IMR-90 (cell line): Measurements from ENCODE around the gene PODXL2. TPM values are rescaled to one million over a fixed set of nuclear protein-coding genes. Genes with fewer than 3 reads are reported as not detected.

Experiments used
- ATAC-seq: fragments of 200-7000 bp; cut with Tn5 transposase; 2 replicates; pipeline ENCODE4 v1.9.1; 2020; ENCODE audit warnings: low read depth, mild to moderate bottlenecking, moderate library complexity
- BruUV-seq: library from RNA; stranded (reverse); fragments of 400-500 nt; replicated peaks from 2 replicates; lab custom pipeline; 2021; lab: Mats Ljungman, UMichigan
- CTCF ChIA-PET: fragments of 300-600 bp; formaldehyde crosslinking; extraction: SDS; loops from one replicate; lab custom pipeline; 2021; ENCODE audit warnings: antibody characterized with exemption; lab: Yijun Ruan, JAX
- POLR2A ChIA-PET: fragments of 300-600 bp; sonication (Branson Sonifier 250); formaldehyde crosslinking; loops from one replicate; lab custom pipeline; 2022; ENCODE audit warnings: antibody characterized with exemption; ENCODE audit not compliant: unreplicated experiment; lab: Charles Lee
- DNase-seq: peaks from one replicate; pipeline ENCODE4 v3.0.0; 2013
- H2AFZ ChIP-seq: replicated peaks from 2 replicates; pipeline ENCODE3; 2013; ENCODE audit warnings: low read length, mild to moderate bottlenecking; ENCODE audit not compliant: poor library complexity
- H2AK5ac ChIP-seq: 2 replicates; pipeline ENCODE4 v1.6.1; 2013; ENCODE audit warnings: low read depth, low read length, inconsistent platforms
- H2AK9ac ChIP-seq: replicated peaks from 2 replicates; pipeline ENCODE3; 2013; ENCODE audit warnings: mild to moderate bottlenecking, low read depth, low read length, moderate library complexity; ENCODE audit not compliant: poor library complexity
- H2BK120ac ChIP-seq: 2 replicates; pipeline ENCODE4 v1.6.1; 2013; ENCODE audit warnings: low read depth, low read length, inconsistent platforms
- H2BK15ac ChIP-seq: 3 replicates; pipeline ENCODE4 v1.6.1; 2013; ENCODE audit warnings: low read depth, low read length, inconsistent platforms
- H2BK20ac ChIP-seq: 2 replicates; pipeline ENCODE4 v1.6.1; 2013; ENCODE audit warnings: low read depth, mild to moderate bottlenecking, inconsistent platforms, low read length, moderate library complexity
- H2BK5ac ChIP-seq: 2 replicates; pipeline ENCODE4 v1.6.1; 2013; ENCODE audit warnings: mild to moderate bottlenecking, low read depth, low read length, inconsistent platforms; ENCODE audit not compliant: poor library complexity, severe bottlenecking
- H3K14ac ChIP-seq: replicated peaks from 2 replicates; pipeline ENCODE4 v1.6.1; 2013; ENCODE audit warnings: low read depth, low read length, inconsistent platforms
- H3K18ac ChIP-seq: 2 replicates; pipeline ENCODE4 v1.6.1; 2013; ENCODE audit warnings: low read depth, low read length, control low read depth
- H3K23ac ChIP-seq: 2 replicates; pipeline ENCODE4 v1.6.1; 2013; ENCODE audit warnings: low read depth, low read length, inconsistent platforms
- H3K27ac ChIP-seq: 2 replicates; pipeline ENCODE4 v1.5.1; 2013; ENCODE audit warnings: mild to moderate bottlenecking, control low read depth, low read length; ENCODE audit not compliant: insufficient read depth
- H3K27me3 ChIP-seq: 2 replicates; pipeline ENCODE4 v1.6.1; 2013; ENCODE audit warnings: low read length; ENCODE audit not compliant: control insufficient read depth, insufficient read depth
- H3K36me3 ChIP-seq: 2 replicates; pipeline ENCODE4 v1.6.1; 2013; ENCODE audit warnings: low read length, mixed read lengths; ENCODE audit not compliant: control insufficient read depth, insufficient read depth
- H3K4ac ChIP-seq: 2 replicates; pipeline ENCODE4 v1.6.1; 2013; ENCODE audit warnings: low read depth, low read length, inconsistent platforms
- H3K4me1 ChIP-seq: 2 replicates; pipeline ENCODE4 v1.6.1; 2013; ENCODE audit warnings: low read length, mixed read lengths; ENCODE audit not compliant: control insufficient read depth, insufficient read depth
- H3K4me2 ChIP-seq: 2 replicates; pipeline ENCODE4 v1.6.1; 2013; ENCODE audit warnings: low read depth, mild to moderate bottlenecking, control low read depth, low read length, moderate library complexity
- H3K4me3 ChIP-seq: 2 replicates; pipeline ENCODE4 v1.5.1; 2013; ENCODE audit warnings: low read depth, mild to moderate bottlenecking, control low read depth, low read length, moderate library complexity; ENCODE audit not compliant: insufficient read depth
- H3K56ac ChIP-seq: 2 replicates; pipeline ENCODE4 v1.6.1; 2013; ENCODE audit warnings: low read length, inconsistent platforms; ENCODE audit not compliant: insufficient read depth; ENCODE audit errors: extremely low read depth
- H3K79me1 ChIP-seq, 2 experiments: 2 replicates each; pipeline ENCODE4 v1.6.1; 2013; ENCODE audit warnings: low read length in 2 of 2, inconsistent platforms in 1 of 2, low read depth in 1 of 2
- H3K9ac ChIP-seq: 2 replicates; pipeline ENCODE4 v1.6.1; 2013; ENCODE audit warnings: low read depth, low read length, control low read depth
- H3K9me1 ChIP-seq: 2 replicates; pipeline ENCODE4 v1.6.1; 2013; ENCODE audit warnings: low read length, inconsistent platforms; ENCODE audit not compliant: insufficient read depth
- H3K9me3 ChIP-seq: 2 replicates; pipeline ENCODE4 v1.6.1; 2013; ENCODE audit warnings: low read length; ENCODE audit not compliant: control insufficient read depth, insufficient read depth
- H4K20me1 ChIP-seq: 2 replicates; pipeline ENCODE4 v1.6.1; 2013; ENCODE audit warnings: low read length, inconsistent platforms; ENCODE audit not compliant: insufficient read depth
- H4K5ac ChIP-seq: 2 replicates; pipeline ENCODE4 v1.6.1; 2013; ENCODE audit warnings: mild to moderate bottlenecking, low read depth, low read length, control low read depth
- H4K8ac ChIP-seq, 2 experiments: 2 replicates each; pipeline ENCODE4 v1.6.1; 2013; ENCODE audit warnings: low read depth in 2 of 2, low read length in 2 of 2, control low read depth in 1 of 2, inconsistent platforms in 1 of 2
- H4K91ac ChIP-seq: 2 replicates; pipeline ENCODE4 v1.6.1; 2013; ENCODE audit warnings: low read depth, low read length, inconsistent platforms; ENCODE audit not compliant: insufficient read depth
- CEBPB ChIP-seq: IDR thresholded peaks from 2 replicates; pipeline ENCODE4 v1.6.1; 2012; ENCODE audit warnings: low read depth, low read length, improper control_type of control experiment
- CHD1 ChIP-seq: IDR thresholded peaks from 2 replicates; pipeline ENCODE4 v1.6.1; 2012; ENCODE audit warnings: low read depth, low read length, improper control_type of control experiment
- MAFK ChIP-seq: IDR thresholded peaks from 2 replicates; pipeline ENCODE4 v1.6.1; 2012; ENCODE audit warnings: low read depth, low read length, improper control_type of control experiment
- MAZ ChIP-seq: IDR thresholded peaks from 2 replicates; pipeline ENCODE4 v1.6.1; 2012; ENCODE audit warnings: low read depth, mild to moderate bottlenecking, low read length, improper control_type of control experiment, moderate library complexity, borderline replicate concordance
- POLR2A ChIP-seq: IDR thresholded peaks from 2 replicates; pipeline ENCODE4 v1.6.1; 2012; ENCODE audit warnings: mild to moderate bottlenecking, low read depth, low read length
- RCOR1 ChIP-seq: IDR thresholded peaks from 2 replicates; pipeline ENCODE4 v1.6.1; 2012; ENCODE audit warnings: mild to moderate bottlenecking, low read length, improper control_type of control experiment; ENCODE audit not compliant: insufficient replicate concordance
- WGBS, 2 experiments: methylation state at CpG; one replicate each; pipeline versions ENCODE4 v1.1.5 to v1.1.7; 2013; ENCODE audit warnings: missing lambda C conversion rate in 2 of 2; ENCODE audit not compliant: insufficient read length in 1 of 2; ENCODE audit errors: extremely low coverage in 2 of 2; 5-methylcytosine and 5-hydroxymethylcytosine counted together
- dilution Hi-C: fragments of 300-500 bp; cut with HindIII; formaldehyde crosslinking; loops from one replicate; pipeline ENCODE4 v1.14.3; 2018; ENCODE audit warnings: low sequenced_read_pairs; ENCODE audit not compliant: unreplicated experiment
- in situ Hi-C: fragments of 300-500 bp; cut with MboI; formaldehyde crosslinking; loops from 3 replicates; pipeline ENCODE4 v1.14.3; 2019; ENCODE audit warnings: low sequenced_read_pairs, inconsistent platforms, mixed read lengths
- intact Hi-C: fragments of 100-400 bp; cut with micrococcal nuclease; formaldehyde crosslinking; loops from 2 replicates; pipeline ENCODE4 v1.10.0; 2022
- polyA plus RNA-seq, 3 experiments: library from polyadenylated mRNA; depleted of rRNA; stranded (reverse); fragments of >200 nt; gene quantifications; 2 replicates each; pipeline ENCODE4 v1.2.3, GENCODE V29; 2012; ENCODE audit warnings: low replicate concordance in 1 of 3
- total RNA-seq: library from RNA; depleted of rRNA; stranded (reverse); fragments of >200 nt; gene quantifications from 2 replicates; pipeline ENCODE4 v1.2.3, GENCODE V29; 2012
- TF ChIP-seq, protein P1 (sequence below): fragments of 150-350 bp; IDR thresholded peaks from 2 replicates; pipeline ENCODE4 v1.6.1; 2016; ENCODE audit warnings: low read depth, mild to moderate bottlenecking, low read length, moderate library complexity, borderline replicate concordance
- TF ChIP-seq, protein P2 (sequence below): conservative IDR thresholded peaks from 2 replicates; pipeline ENCODE4 v1.5.1; 2012; ENCODE audit warnings: mild to moderate bottlenecking, low read depth, low read length, improper control_type of control experiment

The PODXL2 gene
- total and polyA plus RNA-seq, 2 of the 4 experiments (the other 2 are of a cell fraction) = 1.6 to 5.4 TPM

GRCh38 chr3:127622031-127622430 is 7.0 kb upstream of the PODXL2 start:
- Histone ChIP-seq H3K9me1 (no peaks in the 10 kb centered on the region), H4K5ac (no peak overlapping the region), H3K14ac (no peak overlapping the region), H3K4ac (no peak overlapping the region), H4K91ac (no peak overlapping the region), H4K20me1 (no peaks in the 10 kb centered on the region), H3K4me1 (no peaks in the 10 kb centered on the region), H2AK9ac (no peak overlapping the region), H3K4me3 (no peak overlapping the region), H4K8ac (no peak overlapping the region), H2BK15ac (no peak overlapping the region), H3K36me3 (peaks cover 26% of the 10 kb centered on the region), H3K56ac (no peak overlapping the region), H3K4me2 (no peak overlapping the region), H3K18ac (no peak overlapping the region), H3K79me1 (no peaks in the 10 kb centered on the region), H2BK20ac (no peak overlapping the region), H2BK120ac (no peak overlapping the region), H3K9me3 (no peaks in the 10 kb centered on the region), H2AFZ (no peak overlapping the region), H3K9ac (no peak overlapping the region), H2AK5ac (no peak overlapping the region), H3K27me3 (peaks cover 4% of the 10 kb centered on the region), H3K23ac (no peak overlapping the region), H2BK5ac (no peak overlapping the region), H3K27ac (no peak overlapping the region)
- CTCF ChIA-PET = interaction anchor here (1.3 kb wide), 1 partner anchor 47 kb away, joined by 3 read pairs; no protein-coding TSS in a partner anchor
- DNase-seq (no peak), ATAC-seq (no peak)
- BruUV-seq = no TSS peak
- in situ Hi-C loops (no loop called here), intact Hi-C loops (no loop called here), dilution Hi-C loops (no loop called here)
- POLR2A ChIA-PET = no interaction called here
- no peak for TF ChIP-seq CHD1
- TF ChIP-seq, protein P1, sequence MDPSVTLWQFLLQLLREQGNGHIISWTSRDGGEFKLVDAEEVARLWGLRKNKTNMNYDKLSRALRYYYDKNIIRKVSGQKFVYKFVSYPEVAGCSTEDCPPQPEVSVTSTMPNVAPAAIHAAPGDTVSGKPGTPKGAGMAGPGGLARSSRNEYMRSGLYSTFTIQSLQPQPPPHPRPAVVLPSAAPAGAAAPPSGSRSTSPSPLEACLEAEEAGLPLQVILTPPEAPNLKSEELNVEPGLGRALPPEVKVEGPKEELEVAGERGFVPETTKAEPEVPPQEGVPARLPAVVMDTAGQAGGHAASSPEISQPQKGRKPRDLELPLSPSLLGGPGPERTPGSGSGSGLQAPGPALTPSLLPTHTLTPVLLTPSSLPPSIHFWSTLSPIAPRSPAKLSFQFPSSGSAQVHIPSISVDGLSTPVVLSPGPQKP = no peak
- TF ChIP-seq POLR2A = no peak
- TF ChIP-seq MAFK = no peak
- TF ChIP-seq, protein P2, sequence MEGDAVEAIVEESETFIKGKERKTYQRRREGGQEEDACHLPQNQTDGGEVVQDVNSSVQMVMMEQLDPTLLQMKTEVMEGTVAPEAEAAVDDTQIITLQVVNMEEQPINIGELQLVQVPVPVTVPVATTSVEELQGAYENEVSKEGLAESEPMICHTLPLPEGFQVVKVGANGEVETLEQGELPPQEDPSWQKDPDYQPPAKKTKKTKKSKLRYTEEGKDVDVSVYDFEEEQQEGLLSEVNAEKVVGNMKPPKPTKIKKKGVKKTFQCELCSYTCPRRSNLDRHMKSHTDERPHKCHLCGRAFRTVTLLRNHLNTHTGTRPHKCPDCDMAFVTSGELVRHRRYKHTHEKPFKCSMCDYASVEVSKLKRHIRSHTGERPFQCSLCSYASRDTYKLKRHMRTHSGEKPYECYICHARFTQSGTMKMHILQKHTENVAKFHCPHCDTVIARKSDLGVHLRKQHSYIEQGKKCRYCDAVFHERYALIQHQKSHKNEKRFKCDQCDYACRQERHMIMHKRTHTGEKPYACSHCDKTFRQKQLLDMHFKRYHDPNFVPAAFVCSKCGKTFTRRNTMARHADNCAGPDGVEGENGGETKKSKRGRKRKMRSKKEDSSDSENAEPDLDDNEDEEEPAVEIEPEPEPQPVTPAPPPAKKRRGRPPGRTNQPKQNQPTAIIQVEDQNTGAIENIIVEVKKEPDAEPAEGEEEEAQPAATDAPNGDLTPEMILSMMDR = no peak
- TF ChIP-seq MAZ = no peak
- TF ChIP-seq RCOR1 = no peak
- no peak for TF ChIP-seq CEBPB
- WGBS, 2 experiments = 100% methylated on average over 1 of the region's 11 CpGs; no CpG with 5 or more reads in 1 of the 2 experiments
